Measurements from ENCODE around the gene VEGFD.

VEGFD gene

GRCh38 chrX:15349046-15349445, 35.2 kb downstream of the VEGFD start:
- peak; percentile 12 for TF ChIP-seq CTCF (IDR thresholded peaks at IDR 0.05; ENCODE audit: low read depth, low read length, missing control alignments)
- no peak overlapping the region for H3K4me3 ChIP-seq (replicated peaks; ENCODE audit: low read depth, low read length)
- DNase-seq (ENCODE audit: extremely low read depth, low read depth) = no peak

GRCh38 chrX:15345976-15346375, 38.2 kb downstream of the VEGFD start:
- no peak for TF ChIP-seq CTCF (IDR thresholded peaks at IDR 0.05; ENCODE audit: low read depth, low read length, missing control alignments)
- DNase-seq (ENCODE audit: extremely low read depth, low read depth) = no peak
- H3K4me3 ChIP-seq (replicated peaks; ENCODE audit: low read depth, low read length) = no peak overlapping the region

- DNase-seq (ENCODE audit: extremely low read depth, low read depth) = no peak
- TF ChIP-seq CTCF (IDR thresholded peaks at IDR 0.05; ENCODE audit: low read depth, low read length, missing control alignments) = no peak
- no peak overlapping the region for H3K4me3 ChIP-seq (replicated peaks; ENCODE audit: low read depth, low read length)
These were observed 40.1 kb downstream of the VEGFD start for GRCh38 chrX:15344106-15344505.

- no peak overlapping the region for H3K4me3 ChIP-seq (replicated peaks; ENCODE audit: low read depth, low read length)
- TF ChIP-seq CTCF (IDR thresholded peaks at IDR 0.05; ENCODE audit: low read depth, low read length, missing control alignments) = no peak
- no peak for DNase-seq (ENCODE audit: extremely low read depth, low read depth)
These were observed 41.1 kb downstream of the VEGFD start for GRCh38 chrX:15343075-15343476.

- no peak overlapping the region for H3K4me3 ChIP-seq (replicated peaks; ENCODE audit: low read depth, low read length)
- TF ChIP-seq CTCF (IDR thresholded peaks at IDR 0.05; ENCODE audit: low read depth, low read length, missing control alignments) = no peak
- DNase-seq (ENCODE audit: extremely low read depth, low read depth) = no peak
These were observed 43.3 kb downstream of the VEGFD start for GRCh38 chrX:15340867-15341266.

- DNase-seq (ENCODE audit: extremely low read depth, low read depth) = peak; percentile 7
- H3K4me3 ChIP-seq (replicated peaks; ENCODE audit: low read depth, low read length) = peak overlapping the region; percentile 67
- TF ChIP-seq CTCF (IDR thresholded peaks at IDR 0.05; ENCODE audit: low read depth, low read length, missing control alignments) = no peak
These were observed 48.2 kb downstream of the VEGFD start for GRCh38 chrX:15336023-15336413.

All from HFF-Myc (cell line).